Loucy (cell line): ENCODE results near the gene MARK3.

Experiments used
- H2AFZ ChIP-seq: fragments of 200-600 bp; sonication (generic); 2 replicates; pipeline ENCODE4 v1.6.0; 2016; ENCODE audit warnings: antibody characterized with exemption, mild to moderate bottlenecking, low read length, moderate library complexity
- H3F3A ChIP-seq: fragments of 200-600 bp; 2 replicates; pipeline ENCODE4 v1.6.0; 2016; ENCODE audit warnings: antibody characterized with exemption, low read depth, mild to moderate bottlenecking
- H3K27me3 ChIP-seq: fragments of 200-600 bp; sonication (generic); 2 replicates; pipeline ENCODE4 v1.6.1; 2014; ENCODE audit warnings: low read length, mild to moderate bottlenecking; ENCODE audit not compliant: insufficient read depth, poor library complexity, severe bottlenecking
- H3K36me3 ChIP-seq: fragments of 200-600 bp; sonication (generic); 2 replicates; pipeline ENCODE4 v1.6.1; 2016; ENCODE audit warnings: low read length; ENCODE audit not compliant: insufficient read depth
- H3K4me1 ChIP-seq: fragments of 200-600 bp; sonication (generic); 2 replicates; pipeline ENCODE4 v1.5.1; 2014; ENCODE audit warnings: low read length, mild to moderate bottlenecking; ENCODE audit not compliant: insufficient read depth, poor library complexity, severe bottlenecking
- H3K4me2 ChIP-seq: fragments of 200-600 bp; sonication (generic); 2 replicates; pipeline ENCODE4 v1.6.0; 2014; ENCODE audit warnings: antibody characterized with exemption, low read length, low read depth, mild to moderate bottlenecking; ENCODE audit not compliant: poor library complexity, severe bottlenecking
- H3K4me3 ChIP-seq: fragments of 200-600 bp; sonication (generic); 2 replicates; pipeline ENCODE4 v1.5.1; 2014; ENCODE audit warnings: low read length, mild to moderate bottlenecking, mixed read lengths; ENCODE audit not compliant: poor library complexity, severe bottlenecking
- H3K79me2 ChIP-seq: fragments of 200-600 bp; sonication (generic); 2 replicates; pipeline ENCODE4 v1.6.1; 2014; ENCODE audit warnings: low read length; ENCODE audit not compliant: insufficient read depth
- H3K9ac ChIP-seq: fragments of 200-600 bp; sonication (generic); 2 replicates; pipeline ENCODE4 v1.6.0; 2014; ENCODE audit warnings: mild to moderate bottlenecking, low read depth, low read length, moderate library complexity; ENCODE audit not compliant: poor library complexity, severe bottlenecking
- H3K9me2 ChIP-seq: fragments of 200-600 bp; sonication (generic); replicated peaks from 2 replicates; pipeline ENCODE4 v1.6.1; 2016; ENCODE audit warnings: low read depth, low read length, mixed read lengths
- H3K9me3 ChIP-seq: fragments of 200-600 bp; sonication (generic); 2 replicates; pipeline ENCODE4 v1.6.1; 2014; ENCODE audit warnings: mild to moderate bottlenecking, antibody characterized with exemption, low read length, low read depth; ENCODE audit not compliant: insufficient read depth
- H4K20me1 ChIP-seq: fragments of 200-600 bp; sonication (generic); 2 replicates; pipeline ENCODE4 v1.6.0; 2014; ENCODE audit warnings: antibody characterized with exemption, low read length, mild to moderate bottlenecking; ENCODE audit not compliant: insufficient read depth, poor library complexity, severe bottlenecking
- EZH2phosphoT487 ChIP-seq: fragments of 200-600 bp; IDR thresholded peaks from 2 replicates; pipeline ENCODE4 v1.6.1; 2018; ENCODE audit warnings: antibody characterized with exemption, mild to moderate bottlenecking, moderate library complexity, borderline replicate concordance
- TF ChIP-seq, protein P1 (sequence below): fragments of 200-600 bp; sonication (generic); conservative IDR thresholded peaks from 2 replicates; pipeline ENCODE4 v1.5.1; 2014; ENCODE audit warnings: mild to moderate bottlenecking, antibody characterized with exemption, low read length

The MARK3 gene

DNA sequence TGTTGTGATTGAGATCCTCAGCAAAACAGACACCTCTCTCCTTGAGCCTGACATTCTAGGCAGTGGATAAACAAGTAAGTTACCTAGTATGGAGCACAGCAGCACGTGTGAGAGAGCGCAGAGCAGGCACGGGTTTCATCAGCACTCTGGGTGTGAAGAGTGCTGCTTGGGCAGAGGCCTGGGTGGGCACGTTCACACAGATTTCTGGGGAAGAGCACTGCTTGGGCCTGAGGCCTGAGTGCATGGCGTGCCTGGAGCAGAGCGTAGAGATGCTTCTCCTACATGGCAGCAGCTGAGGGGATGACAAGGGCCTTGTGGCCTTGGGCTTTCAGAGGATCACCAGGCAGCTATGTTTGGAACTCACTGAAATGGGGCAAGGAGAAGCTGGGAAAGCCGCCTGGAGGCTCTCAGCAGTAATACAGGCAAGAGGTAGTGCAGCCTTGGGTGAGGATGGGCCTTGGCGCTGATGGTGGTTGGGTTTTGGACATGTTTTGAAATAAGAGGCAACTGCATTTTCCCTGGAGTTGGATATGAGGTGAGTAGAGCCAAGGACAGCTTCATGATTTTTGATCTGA lies 119.9 kb downstream of the MARK3 start:
- H3K4me3 ChIP-seq = no peak overlapping the region
- H3K4me2 ChIP-seq = no peak overlapping the region
- TF ChIP-seq, protein P1, sequence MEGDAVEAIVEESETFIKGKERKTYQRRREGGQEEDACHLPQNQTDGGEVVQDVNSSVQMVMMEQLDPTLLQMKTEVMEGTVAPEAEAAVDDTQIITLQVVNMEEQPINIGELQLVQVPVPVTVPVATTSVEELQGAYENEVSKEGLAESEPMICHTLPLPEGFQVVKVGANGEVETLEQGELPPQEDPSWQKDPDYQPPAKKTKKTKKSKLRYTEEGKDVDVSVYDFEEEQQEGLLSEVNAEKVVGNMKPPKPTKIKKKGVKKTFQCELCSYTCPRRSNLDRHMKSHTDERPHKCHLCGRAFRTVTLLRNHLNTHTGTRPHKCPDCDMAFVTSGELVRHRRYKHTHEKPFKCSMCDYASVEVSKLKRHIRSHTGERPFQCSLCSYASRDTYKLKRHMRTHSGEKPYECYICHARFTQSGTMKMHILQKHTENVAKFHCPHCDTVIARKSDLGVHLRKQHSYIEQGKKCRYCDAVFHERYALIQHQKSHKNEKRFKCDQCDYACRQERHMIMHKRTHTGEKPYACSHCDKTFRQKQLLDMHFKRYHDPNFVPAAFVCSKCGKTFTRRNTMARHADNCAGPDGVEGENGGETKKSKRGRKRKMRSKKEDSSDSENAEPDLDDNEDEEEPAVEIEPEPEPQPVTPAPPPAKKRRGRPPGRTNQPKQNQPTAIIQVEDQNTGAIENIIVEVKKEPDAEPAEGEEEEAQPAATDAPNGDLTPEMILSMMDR = no peak; the same call in 1 of the 2 replicates
- no peak for TF ChIP-seq EZH2phosphoT487
- H3F3A ChIP-seq = no peaks in the 10 kb centered on the region
- peaks cover 48% of the 10 kb centered on the region; the same call in 1 of the 2 replicates for H3K36me3 ChIP-seq
- no peaks in the 10 kb centered on the region for H3K9me3 ChIP-seq
- no peaks in the 10 kb centered on the region for H3K4me1 ChIP-seq
- H3K79me2 ChIP-seq = no peaks in the 10 kb centered on the region
- H3K27me3 ChIP-seq = no peaks in the 10 kb centered on the region
- no peaks in the 10 kb centered on the region for H4K20me1 ChIP-seq
- H3K9ac ChIP-seq = no peak overlapping the region
- H2AFZ ChIP-seq = no peak overlapping the region
- H3K9me2 ChIP-seq = no peaks in the 10 kb centered on the region

DNA sequence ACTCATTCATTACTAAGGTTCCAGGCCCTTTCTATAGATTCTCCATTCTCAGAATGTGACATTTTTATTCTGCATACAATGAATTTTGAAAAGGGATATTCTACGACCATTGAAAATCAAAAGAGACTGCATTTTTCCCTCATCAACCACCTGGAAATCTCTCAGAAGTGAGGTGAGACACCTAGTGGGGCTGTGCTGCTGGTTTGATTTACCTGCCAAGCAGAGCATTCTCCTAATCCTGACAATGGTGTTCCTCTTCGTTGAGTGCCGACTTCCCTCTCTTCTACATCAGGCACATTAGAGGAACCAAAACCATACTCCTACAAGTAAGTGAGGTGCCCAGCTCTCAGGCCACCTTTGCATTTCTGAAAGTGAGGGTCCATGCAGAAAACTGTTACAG lies 122.5 kb downstream of the MARK3 start:
- no peak for TF ChIP-seq EZH2phosphoT487
- TF ChIP-seq, protein P1 = no peak
- Histone ChIP-seq H3K9me2 (no peaks in the 10 kb centered on the region), H3K4me1 (no peaks in the 10 kb centered on the region), H3K9me3 (no peaks in the 10 kb centered on the region), H3K27me3 (no peaks in the 10 kb centered on the region), H3F3A (no peaks in the 10 kb centered on the region), H2AFZ (no peak overlapping the region), H3K4me3 (no peak overlapping the region), H4K20me1 (no peaks in the 10 kb centered on the region), H3K9ac (no peak overlapping the region), H3K4me2 (no peak overlapping the region), H3K36me3 (peaks cover 23% of the 10 kb centered on the region; the same call in 1 of the 2 replicates), H3K79me2 (no peaks in the 10 kb centered on the region)

DNA sequence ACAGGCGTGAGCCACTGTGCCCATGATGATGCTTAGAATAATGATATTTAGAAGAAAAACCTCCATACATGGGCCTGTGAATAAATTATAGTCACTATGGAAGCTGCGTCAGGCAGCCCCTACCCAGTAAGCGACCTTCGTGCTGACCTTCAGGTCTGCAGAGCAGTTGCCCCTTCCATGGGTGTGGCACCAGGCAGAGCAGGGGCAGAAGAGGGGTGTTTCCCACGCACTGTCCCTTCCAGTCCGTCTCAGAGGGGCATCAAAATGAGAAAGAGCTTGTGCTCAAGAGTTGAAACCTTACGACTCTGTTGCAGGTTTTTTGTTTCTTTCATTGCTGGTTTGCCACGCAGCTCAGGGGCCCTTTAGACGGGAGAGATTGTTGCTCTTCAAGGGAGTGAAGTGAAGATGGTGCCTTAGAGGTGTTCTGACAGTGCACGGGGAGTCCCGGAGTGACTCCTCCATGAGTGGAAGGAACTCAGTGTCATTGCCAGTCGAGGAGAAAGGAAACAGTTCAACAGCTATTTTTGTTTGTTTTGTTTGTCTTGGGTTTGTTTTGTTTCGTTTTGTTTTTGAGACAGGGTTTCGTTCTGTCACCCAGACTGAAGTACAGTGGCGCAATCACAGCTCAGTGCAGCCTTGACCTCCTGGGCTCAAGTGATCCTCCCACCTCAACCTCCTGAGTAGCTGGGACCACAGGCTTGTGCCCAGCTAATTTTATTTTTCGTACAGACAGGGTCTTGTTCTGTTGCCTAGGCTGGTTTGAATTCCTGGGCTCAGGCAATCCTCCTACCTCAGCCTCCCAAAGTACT lies 123.5 kb downstream of the MARK3 start:
- Histone ChIP-seq H3K9me2 (no peaks in the 10 kb centered on the region), H3K4me3 (no peak overlapping the region), H3K9me3 (no peaks in the 10 kb centered on the region), H3K9ac (no peak overlapping the region), H3F3A (no peaks in the 10 kb centered on the region), H3K27me3 (no peaks in the 10 kb centered on the region), H3K36me3 (peaks cover 14% of the 10 kb centered on the region; the same call in 1 of the 2 replicates), H3K4me2 (no peak overlapping the region), H4K20me1 (no peaks in the 10 kb centered on the region), H2AFZ (no peak overlapping the region), H3K79me2 (no peaks in the 10 kb centered on the region), H3K4me1 (no peaks in the 10 kb centered on the region)
- TF ChIP-seq, protein P1 = no peak
- no peak for TF ChIP-seq EZH2phosphoT487
